HG03565 (cell line): ENCODE measurements around the gene SLC25A22.

ENCODE experiments used
- ATAC-seq: cut with Tn5 transposase; IDR thresholded peaks from one replicate; pipeline ENCODE4 v1.9.1; 2021; ENCODE audit warnings: mild to moderate bottlenecking, moderate library complexity; ENCODE audit not compliant: unreplicated experiment

SLC25A22 gene

GRCh38 chr11:791658-792534 lies 6.2 kb downstream of the SLC25A22 start:
- ATAC-seq: no peak

GRCh38 chr11:790721-791564 lies 7.1 kb downstream of the SLC25A22 start:
- ATAC-seq: no peak

GRCh38 chr11:789943-790342 lies 8.1 kb downstream of the SLC25A22 start, which contains the start of gene CEND1:
Gene CEND1 (minus strand): TSS chr11:790090. CDS start chr11:788576, 1,514 bp downstream.
- ATAC-seq: no peak

GRCh38 chr11:788953-789940 lies 8.8 kb downstream of the SLC25A22 start:
- no peak for ATAC-seq

GRCh38 chr11:788009-788640 lies 10.0 kb downstream of the SLC25A22 start:
- ATAC-seq: no peak

GRCh38 chr11:787084-787675 lies 10.9 kb downstream of the SLC25A22 start:
- no peak for ATAC-seq

GRCh38 chr11:786235-787083 lies 11.6 kb downstream of the SLC25A22 start:
- no peak for ATAC-seq

- ATAC-seq: no peak
These were observed 14.5 kb downstream of the SLC25A22 start for GRCh38 chr11:783581-784015.

GRCh38 chr11:782264-783174 lies 15.6 kb downstream of the SLC25A22 start:
- no peak for ATAC-seq

GRCh38 chr11:779955-780532 lies 18.0 kb downstream of the SLC25A22 start:
- ATAC-seq: no peak

- no peak for ATAC-seq
These were observed 18.8 kb downstream of the SLC25A22 start for GRCh38 chr11:778976-779954.

- peak; percentile 72 for ATAC-seq
These were observed 20.5 kb downstream of the SLC25A22 start, which contains the start of gene GATD1 for GRCh38 chr11:777288-778255. Gene GATD1 (minus strand): TSS chr11:777487. CDS start chr11:777462, 25 bp downstream.

- peak; percentile 12 for ATAC-seq
These were observed 21.4 kb downstream of the SLC25A22 start for GRCh38 chr11:776561-777287.

GRCh38 chr11:776263-776560 lies 21.9 kb downstream of the SLC25A22 start:
- ATAC-seq: no peak
